ENCODE data around the gene GTPBP4. TPM values are rescaled to one million over a fixed set of nuclear protein-coding genes. Genes with fewer than 3 reads are reported as not detected.

GTPBP4 gene
- polyA plus RNA-seq, 1 donor (not counting 4 experiments of a cell fraction or from before 2014, with no cell fraction given): 70.4 TPM

DNA sequence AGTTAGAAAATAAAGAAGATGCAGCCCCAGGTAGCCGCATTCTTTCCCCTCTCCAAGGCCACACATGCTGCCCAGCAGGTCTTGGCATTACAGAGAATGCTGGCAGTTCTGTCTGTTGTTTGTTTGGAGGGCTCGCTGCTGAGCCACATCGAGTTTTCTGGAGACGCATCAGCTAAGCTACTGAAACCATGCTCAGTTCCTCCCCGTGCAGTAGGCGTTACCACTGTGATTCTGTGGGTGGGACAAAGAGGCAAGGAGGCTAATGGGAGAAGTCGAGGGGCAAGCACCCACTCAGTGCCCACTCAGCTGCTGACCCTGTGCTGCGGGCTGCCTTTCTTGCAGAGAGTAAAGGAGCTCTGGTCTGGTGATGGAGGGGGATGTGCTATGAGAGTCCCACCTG lies 15.5 kb upstream of the GTPBP4 start:
- peaks cover 6% of the 10 kb centered on the region for H3K27me3 ChIP-seq (ENCODE audit: control insufficient read depth, extremely low read depth, insufficient read depth, low read length)
- no peak overlapping the region for H3K27ac ChIP-seq (ENCODE audit: control insufficient read depth, insufficient read depth, low read length)
- no peak for DNase-seq (ENCODE audit: low read depth, low spot score)
- dilution Hi-C loops (cut with MboI; ENCODE audit: extremely low pct_ligation_motif_present, low sequenced_read_pairs): no loop called here
- H3K79me2 ChIP-seq (ENCODE audit: control insufficient read depth, insufficient read depth, low read length): no peaks in the 10 kb centered on the region
- no peak for FAIRE-seq
- no peaks in the 10 kb centered on the region for H4K20me1 ChIP-seq (ENCODE audit: control insufficient read depth, extremely low read depth, insufficient read depth, low read length)
- H3K36me3 ChIP-seq (ENCODE audit: control insufficient read depth in 2 of 2, extremely low read depth in 1 of 2, insufficient read depth in 2 of 2, low read length in 2 of 2): no peaks in the 10 kb centered on the region
- TF ChIP-seq EZH2 (IDR thresholded peaks at IDR 0.05; ENCODE audit: low read length): no peak
- TF ChIP-seq, protein P1, sequence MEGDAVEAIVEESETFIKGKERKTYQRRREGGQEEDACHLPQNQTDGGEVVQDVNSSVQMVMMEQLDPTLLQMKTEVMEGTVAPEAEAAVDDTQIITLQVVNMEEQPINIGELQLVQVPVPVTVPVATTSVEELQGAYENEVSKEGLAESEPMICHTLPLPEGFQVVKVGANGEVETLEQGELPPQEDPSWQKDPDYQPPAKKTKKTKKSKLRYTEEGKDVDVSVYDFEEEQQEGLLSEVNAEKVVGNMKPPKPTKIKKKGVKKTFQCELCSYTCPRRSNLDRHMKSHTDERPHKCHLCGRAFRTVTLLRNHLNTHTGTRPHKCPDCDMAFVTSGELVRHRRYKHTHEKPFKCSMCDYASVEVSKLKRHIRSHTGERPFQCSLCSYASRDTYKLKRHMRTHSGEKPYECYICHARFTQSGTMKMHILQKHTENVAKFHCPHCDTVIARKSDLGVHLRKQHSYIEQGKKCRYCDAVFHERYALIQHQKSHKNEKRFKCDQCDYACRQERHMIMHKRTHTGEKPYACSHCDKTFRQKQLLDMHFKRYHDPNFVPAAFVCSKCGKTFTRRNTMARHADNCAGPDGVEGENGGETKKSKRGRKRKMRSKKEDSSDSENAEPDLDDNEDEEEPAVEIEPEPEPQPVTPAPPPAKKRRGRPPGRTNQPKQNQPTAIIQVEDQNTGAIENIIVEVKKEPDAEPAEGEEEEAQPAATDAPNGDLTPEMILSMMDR (optimal IDR thresholded peaks at IDR 0.05 in 1 of 3, IDR thresholded peaks at IDR 0.05 in 1 of 3, conservative IDR thresholded peaks at IDR 0.05 in 1 of 3; ENCODE audit: extremely low read depth in 1 of 3, insufficient read depth in 2 of 3, low read length in 3 of 3): no peak
- H3K4me2 ChIP-seq (ENCODE audit: control insufficient read depth, extremely low read depth, insufficient read depth, low read depth, low read length): no peak overlapping the region
- no peak overlapping the region for H2AFZ ChIP-seq (ENCODE audit: control insufficient read depth, low read length)
- H3K9me3 ChIP-seq (ENCODE audit: control insufficient read depth, low read depth, low read length): no peaks in the 10 kb centered on the region
- H3K4me3 ChIP-seq (ENCODE audit: control insufficient read depth in 2 of 3, extremely low read depth in 1 of 3, insufficient read depth in 2 of 3, low read depth in 1 of 3, low read length in 3 of 3): no peak overlapping the region
- H3K4me1 ChIP-seq (ENCODE audit: control insufficient read depth, extremely low read depth, insufficient read depth, low read length): no peaks in the 10 kb centered on the region
- H3K9ac ChIP-seq (ENCODE audit: control insufficient read depth, extremely low read depth, insufficient read depth, low read length): no peak overlapping the region
- H3K9me1 ChIP-seq (ENCODE audit: control insufficient read depth, extremely low read depth, insufficient read depth, low read length): no peaks in the 10 kb centered on the region

DNA sequence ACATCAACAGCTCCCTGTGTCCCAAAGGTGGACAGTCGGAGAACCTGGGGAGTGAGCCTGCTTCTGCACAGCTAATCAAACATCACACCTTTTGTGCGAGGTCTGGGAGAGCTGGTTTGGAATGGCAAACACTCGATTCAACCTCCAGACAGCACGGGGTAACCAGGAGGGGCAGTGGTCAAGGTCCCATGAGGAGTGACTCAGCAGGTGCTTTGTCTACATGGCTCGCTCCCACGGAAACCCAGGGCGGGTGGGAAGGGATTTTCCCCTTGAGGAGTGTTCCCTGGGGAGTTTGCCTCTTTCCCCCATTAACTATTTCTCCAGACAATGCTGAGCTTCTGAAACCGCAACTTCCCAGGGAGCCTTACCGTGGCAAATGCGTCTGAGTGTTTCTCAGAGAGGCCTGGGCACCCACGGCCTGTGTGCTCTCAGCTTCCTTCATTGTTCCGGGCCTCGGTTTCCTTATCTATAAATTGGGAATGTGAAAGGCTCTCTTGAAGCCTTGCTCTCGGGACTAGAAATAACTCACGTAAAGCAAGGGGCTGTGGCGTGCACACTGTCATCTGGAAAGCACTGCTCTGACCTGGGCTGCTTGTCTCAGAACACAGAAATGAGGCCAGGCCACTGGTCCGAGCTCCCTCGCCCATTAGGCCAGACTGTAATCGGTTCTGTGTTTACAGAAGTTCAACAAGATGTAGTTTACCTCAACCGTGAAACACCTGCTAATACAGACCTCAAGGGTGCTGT lies 14.0 kb upstream of the GTPBP4 start:
- no peak overlapping the region for H2AFZ ChIP-seq (ENCODE audit: control insufficient read depth, low read length)
- no peak overlapping the region for H3K4me3 ChIP-seq (ENCODE audit: control insufficient read depth in 2 of 3, extremely low read depth in 1 of 3, insufficient read depth in 2 of 3, low read depth in 1 of 3, low read length in 3 of 3)
- no peaks in the 10 kb centered on the region for H4K20me1 ChIP-seq (ENCODE audit: control insufficient read depth, extremely low read depth, insufficient read depth, low read length)
- no peaks in the 10 kb centered on the region for H3K79me2 ChIP-seq (ENCODE audit: control insufficient read depth, insufficient read depth, low read length)
- dilution Hi-C loops (cut with MboI; ENCODE audit: extremely low pct_ligation_motif_present, low sequenced_read_pairs): no loop called here
- no peaks in the 10 kb centered on the region for H3K36me3 ChIP-seq (ENCODE audit: control insufficient read depth in 2 of 2, extremely low read depth in 1 of 2, insufficient read depth in 2 of 2, low read length in 2 of 2)
- no peaks in the 10 kb centered on the region for H3K9me1 ChIP-seq (ENCODE audit: control insufficient read depth, extremely low read depth, insufficient read depth, low read length)
- H3K9me3 ChIP-seq (ENCODE audit: control insufficient read depth, low read depth, low read length): peaks cover 3% of the 10 kb centered on the region
- no peak overlapping the region for H3K27ac ChIP-seq (ENCODE audit: control insufficient read depth, insufficient read depth, low read length)
- no peaks in the 10 kb centered on the region for H3K4me1 ChIP-seq (ENCODE audit: control insufficient read depth, extremely low read depth, insufficient read depth, low read length)
- H3K4me2 ChIP-seq (ENCODE audit: control insufficient read depth, extremely low read depth, insufficient read depth, low read depth, low read length): no peak overlapping the region
- H3K9ac ChIP-seq (ENCODE audit: control insufficient read depth, extremely low read depth, insufficient read depth, low read length): no peak overlapping the region
- FAIRE-seq (no peak), DNase-seq (ENCODE audit: low read depth, low spot score) (no peak)
- TF ChIP-seq EZH2 (IDR thresholded peaks at IDR 0.05; ENCODE audit: low read length): no peak
- TF ChIP-seq, protein P1 (optimal IDR thresholded peaks at IDR 0.05 in 1 of 3, IDR thresholded peaks at IDR 0.05 in 1 of 3, conservative IDR thresholded peaks at IDR 0.05 in 1 of 3; ENCODE audit: extremely low read depth in 1 of 3, insufficient read depth in 2 of 3, low read length in 3 of 3): no peak
- H3K27me3 ChIP-seq (ENCODE audit: control insufficient read depth, extremely low read depth, insufficient read depth, low read length): no peaks in the 10 kb centered on the region
